ENCODE results near the gene TAS2R60. TPM values are rescaled to one million over a fixed set of nuclear protein-coding genes. Genes with fewer than 3 reads are reported as not detected.
"Not testable (repeated sequence)": the region's sequence is repeated elsewhere in the genome, so short reads cannot be mapped to it uniquely, and the experiment has no call there.

TAS2R60 gene
- total RNA-seq, 1 donor: not detected

DNA sequence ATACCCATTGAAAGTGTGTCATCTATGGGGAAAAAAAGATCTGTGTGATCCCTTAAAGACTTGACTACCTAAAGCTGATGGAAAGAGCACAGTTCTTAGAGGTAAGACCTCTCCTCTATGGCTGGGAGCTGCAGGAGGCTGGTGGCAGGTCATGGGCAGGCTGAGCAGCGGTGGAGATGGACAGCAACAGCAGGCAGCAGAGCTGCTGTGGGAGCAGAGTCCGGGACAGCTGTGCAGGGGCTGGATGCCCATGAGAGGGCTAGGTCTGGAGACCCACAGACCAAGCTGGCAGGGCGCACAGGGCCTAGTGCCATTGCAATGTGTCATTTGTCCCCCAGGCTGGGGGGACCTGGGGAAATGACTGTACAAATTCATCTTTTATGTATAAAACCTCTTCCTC is 21.2 kb upstream of the TAS2R60 start:
- DNase-seq (ENCODE audit: low read depth): no peak
- TF ChIP-seq, protein P1, sequence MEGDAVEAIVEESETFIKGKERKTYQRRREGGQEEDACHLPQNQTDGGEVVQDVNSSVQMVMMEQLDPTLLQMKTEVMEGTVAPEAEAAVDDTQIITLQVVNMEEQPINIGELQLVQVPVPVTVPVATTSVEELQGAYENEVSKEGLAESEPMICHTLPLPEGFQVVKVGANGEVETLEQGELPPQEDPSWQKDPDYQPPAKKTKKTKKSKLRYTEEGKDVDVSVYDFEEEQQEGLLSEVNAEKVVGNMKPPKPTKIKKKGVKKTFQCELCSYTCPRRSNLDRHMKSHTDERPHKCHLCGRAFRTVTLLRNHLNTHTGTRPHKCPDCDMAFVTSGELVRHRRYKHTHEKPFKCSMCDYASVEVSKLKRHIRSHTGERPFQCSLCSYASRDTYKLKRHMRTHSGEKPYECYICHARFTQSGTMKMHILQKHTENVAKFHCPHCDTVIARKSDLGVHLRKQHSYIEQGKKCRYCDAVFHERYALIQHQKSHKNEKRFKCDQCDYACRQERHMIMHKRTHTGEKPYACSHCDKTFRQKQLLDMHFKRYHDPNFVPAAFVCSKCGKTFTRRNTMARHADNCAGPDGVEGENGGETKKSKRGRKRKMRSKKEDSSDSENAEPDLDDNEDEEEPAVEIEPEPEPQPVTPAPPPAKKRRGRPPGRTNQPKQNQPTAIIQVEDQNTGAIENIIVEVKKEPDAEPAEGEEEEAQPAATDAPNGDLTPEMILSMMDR (IDR thresholded peaks at IDR 0.05; ENCODE audit: insufficient read depth, low read depth, low read length): no peak
- no peak overlapping the region for H3K4me3 ChIP-seq (ENCODE audit: low read depth, low read length)

DNA sequence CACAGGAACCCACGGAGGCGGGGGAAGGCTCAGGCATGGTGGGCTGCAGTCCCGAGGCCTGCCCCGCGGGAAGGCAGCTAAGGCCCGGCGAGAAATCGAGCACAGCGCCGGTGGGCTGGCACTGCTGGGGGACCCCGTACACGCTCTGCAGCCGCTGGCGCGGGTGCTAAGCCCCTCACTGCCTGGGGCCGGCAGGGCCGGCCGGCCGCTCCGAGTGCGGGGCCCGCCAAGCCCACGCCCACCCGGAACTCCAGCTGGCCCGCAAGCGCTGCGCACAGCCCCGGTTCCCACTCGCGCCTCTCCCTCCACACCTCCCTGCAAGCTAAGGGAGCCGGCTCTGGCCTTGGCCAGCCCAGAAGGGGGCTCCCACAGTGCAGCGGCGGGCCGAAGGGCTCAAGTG is 18.8 kb upstream of the TAS2R60 start:
- H3K4me3 ChIP-seq (ENCODE audit: low read depth, low read length); DNase-seq (ENCODE audit: low read depth): not testable (repeated sequence)

DNA sequence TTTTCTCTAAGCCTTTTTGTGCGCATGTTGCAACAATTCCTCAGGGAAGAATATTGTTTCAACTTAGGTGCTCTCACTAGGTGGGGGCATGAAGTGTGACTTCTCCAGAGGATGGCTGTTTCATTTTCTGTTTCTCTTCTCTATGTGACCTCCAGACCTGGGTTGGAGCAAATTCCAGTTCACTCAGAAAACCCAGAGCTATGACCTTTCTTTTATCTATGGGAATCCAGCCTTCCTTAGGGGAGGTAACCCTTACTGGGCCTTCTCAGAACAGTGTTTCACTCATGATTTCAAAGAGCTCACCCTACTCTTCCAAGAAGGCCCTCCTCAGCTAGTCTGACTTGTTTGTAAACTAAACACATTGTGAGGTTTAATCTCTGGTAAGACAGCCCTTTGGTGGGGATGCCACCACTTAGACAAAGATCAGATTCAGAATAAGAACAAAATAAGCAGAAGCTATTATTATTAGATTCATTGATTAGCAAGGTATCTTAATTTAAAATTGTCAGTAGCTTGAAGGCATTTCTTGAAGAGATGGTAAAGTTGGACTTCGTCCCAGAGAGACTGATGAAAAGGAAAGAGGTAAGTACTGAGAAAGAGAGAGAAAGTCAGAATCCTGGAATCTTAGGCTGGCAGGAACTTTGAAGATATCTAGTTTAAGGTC is 16.6 kb upstream of the TAS2R60 start:
- TF ChIP-seq, protein P1 (IDR thresholded peaks at IDR 0.05; ENCODE audit: insufficient read depth, low read depth, low read length): no peak
- no peak overlapping the region for H3K4me3 ChIP-seq (ENCODE audit: low read depth, low read length)
- DNase-seq (ENCODE audit: low read depth): no peak

DNA sequence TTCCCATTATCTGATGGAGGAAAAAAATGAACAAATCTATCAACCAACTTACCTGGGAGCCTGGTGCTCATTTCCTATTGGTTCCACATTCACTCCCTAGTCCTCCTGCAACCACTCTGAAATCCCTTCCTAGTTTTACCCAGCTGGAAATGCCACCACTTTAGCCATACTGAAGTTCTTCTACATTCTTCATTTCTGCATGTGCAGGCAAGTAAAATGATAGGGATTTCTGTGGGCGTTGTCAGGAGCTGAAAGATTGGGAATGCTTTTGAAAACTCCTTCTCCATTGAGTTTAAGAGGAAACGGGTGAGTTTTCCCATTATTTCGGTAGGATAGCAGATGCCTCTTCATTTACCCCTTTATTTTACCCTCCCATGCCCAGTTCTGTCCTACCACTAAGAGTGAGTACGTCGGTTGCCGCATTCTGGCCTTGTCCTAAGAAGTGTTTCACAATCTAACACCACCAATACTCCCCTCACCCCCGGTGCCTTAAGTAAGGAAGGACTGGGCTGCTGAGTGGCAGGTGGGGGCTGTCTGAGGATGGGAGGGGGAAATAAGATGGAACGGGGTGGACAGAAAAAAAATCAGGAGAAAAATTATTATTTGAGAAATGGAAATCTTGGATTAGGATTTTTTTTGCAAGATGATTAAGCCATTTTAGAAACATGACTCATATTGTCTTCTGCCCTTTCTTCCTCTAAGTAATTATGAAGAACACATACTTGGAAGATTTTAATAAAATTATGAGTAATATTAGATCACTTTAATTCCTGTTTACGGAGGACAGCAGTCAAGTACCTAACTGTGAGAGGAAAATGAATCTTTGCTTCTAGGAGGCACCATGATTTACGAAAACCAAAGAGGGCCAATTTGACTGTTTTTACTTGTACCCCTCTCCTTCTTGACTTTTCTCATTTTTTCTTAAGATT is 13.2 kb upstream of the TAS2R60 start:
- DNase-seq (ENCODE audit: low read depth): no peak
- TF ChIP-seq, protein P1 (IDR thresholded peaks at IDR 0.05; ENCODE audit: insufficient read depth, low read depth, low read length): no peak
- no peak overlapping the region for H3K4me3 ChIP-seq (ENCODE audit: low read depth, low read length)

DNA sequence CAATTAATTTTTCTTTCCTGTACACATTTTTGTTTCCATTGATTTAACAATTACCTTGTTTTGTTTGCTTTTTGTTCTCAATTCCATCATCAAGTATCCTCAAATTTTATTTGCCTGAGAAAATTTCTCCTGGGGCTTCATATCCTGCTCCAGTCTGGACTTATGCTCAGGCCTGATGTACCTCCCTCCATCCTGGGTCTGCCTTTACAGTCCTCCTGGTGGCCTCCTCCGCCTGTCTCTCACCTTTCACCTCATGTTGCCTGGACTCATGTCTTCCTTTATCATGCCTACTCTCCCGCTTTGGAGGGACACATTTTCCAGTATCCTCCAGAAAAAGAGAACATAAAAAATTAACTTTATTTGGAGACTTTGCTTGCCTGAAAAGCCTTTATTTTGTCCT is 12.1 kb upstream of the TAS2R60 start:
- TF ChIP-seq, protein P1 (IDR thresholded peaks at IDR 0.05; ENCODE audit: insufficient read depth, low read depth, low read length): no peak
- H3K4me3 ChIP-seq (ENCODE audit: low read depth, low read length): no peak overlapping the region
- DNase-seq (ENCODE audit: low read depth): no peak

DNA sequence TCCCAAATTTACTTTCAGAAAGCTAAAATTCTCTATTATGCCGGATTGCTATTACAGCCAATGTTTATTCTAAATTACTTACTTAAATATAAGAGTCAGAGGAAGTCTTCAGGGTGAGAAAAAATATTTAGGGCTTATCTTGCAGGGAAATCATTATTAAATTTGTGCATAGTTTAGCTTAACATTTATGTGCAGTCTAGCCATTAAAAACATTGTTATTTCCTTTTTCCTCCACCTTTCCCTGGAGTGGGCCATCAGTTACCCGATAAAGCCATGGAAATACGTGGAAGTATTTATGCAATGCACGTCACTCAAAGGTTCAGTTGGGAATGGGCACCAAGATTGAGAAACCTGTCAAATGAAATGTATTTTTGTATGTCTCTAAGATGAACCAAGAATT is 9.5 kb upstream of the TAS2R60 start:
- DNase-seq (ENCODE audit: low read depth): no peak
- TF ChIP-seq, protein P1 (IDR thresholded peaks at IDR 0.05; ENCODE audit: insufficient read depth, low read depth, low read length): no peak
- no peak overlapping the region for H3K4me3 ChIP-seq (ENCODE audit: low read depth, low read length)

DNA sequence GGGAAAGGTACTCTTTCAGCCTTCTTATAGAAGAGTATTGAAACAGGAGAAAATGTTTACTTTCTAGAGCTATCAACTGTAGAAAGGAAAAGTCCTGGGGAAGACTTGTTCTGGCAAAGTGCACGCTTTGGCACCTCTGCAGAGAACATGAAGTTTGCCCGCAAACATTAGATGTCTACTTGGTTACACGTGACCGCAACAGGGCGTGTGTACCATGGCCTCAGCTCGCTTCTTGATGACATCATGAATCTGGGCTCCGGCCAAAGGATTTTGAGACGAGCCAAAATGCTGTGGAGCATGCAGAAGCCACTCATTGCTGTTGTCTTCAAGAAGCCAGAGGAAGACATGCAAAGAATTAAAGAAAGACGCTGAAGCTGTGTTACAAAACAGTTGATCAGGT is 8.6 kb upstream of the TAS2R60 start:
- no peak for DNase-seq (ENCODE audit: low read depth)
- H3K4me3 ChIP-seq (ENCODE audit: low read depth, low read length): no peak overlapping the region
- TF ChIP-seq, protein P1 (IDR thresholded peaks at IDR 0.05; ENCODE audit: insufficient read depth, low read depth, low read length): no peak
